IMR-90 (cell line): ENCODE results near the gene MGAT5. TPM values are rescaled to one million over a fixed set of nuclear protein-coding genes. Genes with fewer than 3 reads are reported as not detected.

Experiments
- ATAC-seq: fragments of 200-7000 bp; cut with Tn5 transposase; 2 replicates; pipeline ENCODE4 v1.9.1; 2020; ENCODE audit warnings: low read depth, mild to moderate bottlenecking, moderate library complexity
- BruUV-seq: library from RNA; stranded (reverse); fragments of 400-500 nt; replicated peaks from 2 replicates; lab custom pipeline; 2021; lab: Mats Ljungman, UMichigan
- CTCF ChIA-PET: fragments of 300-600 bp; formaldehyde crosslinking; extraction: SDS; loops from one replicate; lab custom pipeline; 2021; ENCODE audit warnings: antibody characterized with exemption; lab: Yijun Ruan, JAX
- POLR2A ChIA-PET: fragments of 300-600 bp; sonication (Branson Sonifier 250); formaldehyde crosslinking; loops from one replicate; lab custom pipeline; 2022; ENCODE audit warnings: antibody characterized with exemption; ENCODE audit not compliant: unreplicated experiment; lab: Charles Lee
- DNase-seq: peaks from one replicate; pipeline ENCODE4 v3.0.0; 2013
- H2AFZ ChIP-seq: replicated peaks from 2 replicates; pipeline ENCODE3; 2013; ENCODE audit warnings: low read length, mild to moderate bottlenecking; ENCODE audit not compliant: poor library complexity
- H2AK5ac ChIP-seq: 2 replicates; pipeline ENCODE4 v1.6.1; 2013; ENCODE audit warnings: low read depth, low read length, inconsistent platforms
- H2AK9ac ChIP-seq: replicated peaks from 2 replicates; pipeline ENCODE3; 2013; ENCODE audit warnings: mild to moderate bottlenecking, low read depth, low read length, moderate library complexity; ENCODE audit not compliant: poor library complexity
- H2BK120ac ChIP-seq: 2 replicates; pipeline ENCODE4 v1.6.1; 2013; ENCODE audit warnings: low read depth, low read length, inconsistent platforms
- H2BK15ac ChIP-seq: 3 replicates; pipeline ENCODE4 v1.6.1; 2013; ENCODE audit warnings: low read depth, low read length, inconsistent platforms
- H2BK20ac ChIP-seq: 2 replicates; pipeline ENCODE4 v1.6.1; 2013; ENCODE audit warnings: low read depth, mild to moderate bottlenecking, inconsistent platforms, low read length, moderate library complexity
- H2BK5ac ChIP-seq: 2 replicates; pipeline ENCODE4 v1.6.1; 2013; ENCODE audit warnings: mild to moderate bottlenecking, low read depth, low read length, inconsistent platforms; ENCODE audit not compliant: poor library complexity, severe bottlenecking
- H3K14ac ChIP-seq: replicated peaks from 2 replicates; pipeline ENCODE4 v1.6.1; 2013; ENCODE audit warnings: low read depth, low read length, inconsistent platforms
- H3K18ac ChIP-seq: 2 replicates; pipeline ENCODE4 v1.6.1; 2013; ENCODE audit warnings: low read depth, low read length, control low read depth
- H3K23ac ChIP-seq: 2 replicates; pipeline ENCODE4 v1.6.1; 2013; ENCODE audit warnings: low read depth, low read length, inconsistent platforms
- H3K27ac ChIP-seq: 2 replicates; pipeline ENCODE4 v1.5.1; 2013; ENCODE audit warnings: mild to moderate bottlenecking, control low read depth, low read length; ENCODE audit not compliant: insufficient read depth
- H3K27me3 ChIP-seq: 2 replicates; pipeline ENCODE4 v1.6.1; 2013; ENCODE audit warnings: low read length; ENCODE audit not compliant: control insufficient read depth, insufficient read depth
- H3K36me3 ChIP-seq: 2 replicates; pipeline ENCODE4 v1.6.1; 2013; ENCODE audit warnings: low read length, mixed read lengths; ENCODE audit not compliant: control insufficient read depth, insufficient read depth
- H3K4ac ChIP-seq: 2 replicates; pipeline ENCODE4 v1.6.1; 2013; ENCODE audit warnings: low read depth, low read length, inconsistent platforms
- H3K4me1 ChIP-seq: 2 replicates; pipeline ENCODE4 v1.6.1; 2013; ENCODE audit warnings: low read length, mixed read lengths; ENCODE audit not compliant: control insufficient read depth, insufficient read depth
- H3K4me2 ChIP-seq: 2 replicates; pipeline ENCODE4 v1.6.1; 2013; ENCODE audit warnings: low read depth, mild to moderate bottlenecking, control low read depth, low read length, moderate library complexity
- H3K4me3 ChIP-seq: 2 replicates; pipeline ENCODE4 v1.5.1; 2013; ENCODE audit warnings: low read depth, mild to moderate bottlenecking, control low read depth, low read length, moderate library complexity; ENCODE audit not compliant: insufficient read depth
- H3K56ac ChIP-seq: 2 replicates; pipeline ENCODE4 v1.6.1; 2013; ENCODE audit warnings: low read length, inconsistent platforms; ENCODE audit not compliant: insufficient read depth; ENCODE audit errors: extremely low read depth
- H3K79me1 ChIP-seq, 2 experiments: 2 replicates each; pipeline ENCODE4 v1.6.1; 2013; ENCODE audit warnings: low read length in 2 of 2, inconsistent platforms in 1 of 2, low read depth in 1 of 2
- H3K9ac ChIP-seq: 2 replicates; pipeline ENCODE4 v1.6.1; 2013; ENCODE audit warnings: low read depth, low read length, control low read depth
- H3K9me1 ChIP-seq: 2 replicates; pipeline ENCODE4 v1.6.1; 2013; ENCODE audit warnings: low read length, inconsistent platforms; ENCODE audit not compliant: insufficient read depth
- H3K9me3 ChIP-seq: 2 replicates; pipeline ENCODE4 v1.6.1; 2013; ENCODE audit warnings: low read length; ENCODE audit not compliant: control insufficient read depth, insufficient read depth
- H4K20me1 ChIP-seq: 2 replicates; pipeline ENCODE4 v1.6.1; 2013; ENCODE audit warnings: low read length, inconsistent platforms; ENCODE audit not compliant: insufficient read depth
- H4K5ac ChIP-seq: 2 replicates; pipeline ENCODE4 v1.6.1; 2013; ENCODE audit warnings: mild to moderate bottlenecking, low read depth, low read length, control low read depth
- H4K8ac ChIP-seq, 2 experiments: 2 replicates each; pipeline ENCODE4 v1.6.1; 2013; ENCODE audit warnings: low read depth in 2 of 2, low read length in 2 of 2, control low read depth in 1 of 2, inconsistent platforms in 1 of 2
- H4K91ac ChIP-seq: 2 replicates; pipeline ENCODE4 v1.6.1; 2013; ENCODE audit warnings: low read depth, low read length, inconsistent platforms; ENCODE audit not compliant: insufficient read depth
- CEBPB ChIP-seq: IDR thresholded peaks from 2 replicates; pipeline ENCODE4 v1.6.1; 2012; ENCODE audit warnings: low read depth, low read length, improper control_type of control experiment
- MXI1 ChIP-seq: IDR thresholded peaks from 2 replicates; pipeline ENCODE4 v1.6.1; 2012; ENCODE audit warnings: low read depth, mild to moderate bottlenecking, low read length, moderate library complexity, borderline replicate concordance
- NFE2L2 ChIP-seq: fragments of 150-350 bp; IDR thresholded peaks from 2 replicates; pipeline ENCODE4 v1.6.1; 2016; ENCODE audit warnings: low read depth, mild to moderate bottlenecking, low read length
- SMC3 ChIP-seq: fragments of 150-350 bp; IDR thresholded peaks from 2 replicates; pipeline ENCODE4 v1.6.1; 2016; ENCODE audit warnings: low read depth, mild to moderate bottlenecking, antibody characterized with exemption, low read length, moderate library complexity
- dilution Hi-C: fragments of 300-500 bp; cut with HindIII; formaldehyde crosslinking; loops from one replicate; pipeline ENCODE4 v1.14.3; 2018; ENCODE audit warnings: low sequenced_read_pairs; ENCODE audit not compliant: unreplicated experiment
- in situ Hi-C: fragments of 300-500 bp; cut with MboI; formaldehyde crosslinking; loops from 3 replicates; pipeline ENCODE4 v1.14.3; 2019; ENCODE audit warnings: low sequenced_read_pairs, inconsistent platforms, mixed read lengths
- intact Hi-C: fragments of 100-400 bp; cut with micrococcal nuclease; formaldehyde crosslinking; loops from 2 replicates; pipeline ENCODE4 v1.10.0; 2022
- polyA plus RNA-seq, 3 experiments: library from polyadenylated mRNA; depleted of rRNA; stranded (reverse); fragments of >200 nt; gene quantifications; 2 replicates each; pipeline ENCODE4 v1.2.3, GENCODE V29; 2012; ENCODE audit warnings: low replicate concordance in 1 of 3
- total RNA-seq: library from RNA; depleted of rRNA; stranded (reverse); fragments of >200 nt; gene quantifications from 2 replicates; pipeline ENCODE4 v1.2.3, GENCODE V29; 2012
- TF ChIP-seq, protein P1 (sequence below): fragments of 150-350 bp; IDR thresholded peaks from 2 replicates; pipeline ENCODE4 v1.6.1; 2016; ENCODE audit warnings: low read depth, mild to moderate bottlenecking, low read length, moderate library complexity, borderline replicate concordance
- TF ChIP-seq, protein P2 (sequence below): fragments of 150-350 bp; IDR thresholded peaks from 2 replicates; pipeline ENCODE4 v1.6.1; 2017; ENCODE audit warnings: mild to moderate bottlenecking, antibody characterized with exemption, low read length, low read depth

MGAT5 gene
- total and polyA plus RNA-seq, 2 of the 4 experiments (the other 2 are of a cell fraction): 22.9 to 59.9 TPM

DNA sequence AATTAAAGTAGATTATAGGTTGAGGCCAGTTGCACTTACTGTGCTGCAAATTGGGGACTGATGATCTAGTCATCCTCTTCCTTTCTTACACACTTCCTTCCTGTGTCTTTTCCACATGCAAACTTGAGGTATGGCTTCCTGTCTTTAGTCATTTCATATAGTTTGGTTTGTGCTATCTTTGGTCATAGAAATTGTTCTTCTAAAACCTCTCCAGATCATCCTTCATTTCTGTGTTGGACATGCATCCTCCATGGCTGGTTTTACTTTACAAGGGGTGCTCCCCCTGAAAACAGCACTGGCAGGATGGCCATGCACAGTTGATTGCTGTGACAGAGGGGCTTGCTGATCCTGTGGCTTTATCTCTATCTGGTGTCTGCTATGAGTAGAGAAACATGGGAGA lies 36.5 kb downstream of the MGAT5 start:
- no peaks in the 10 kb centered on the region for H3K27me3 ChIP-seq
- BruUV-seq: no TSS peak
- no peak overlapping the region for H3K23ac ChIP-seq
- H2AFZ ChIP-seq: no peak overlapping the region
- H3K9ac ChIP-seq: no peak overlapping the region
- H3K4me2 ChIP-seq: no peak overlapping the region
- H2BK5ac ChIP-seq: no peak overlapping the region
- H2BK15ac ChIP-seq: no peak overlapping the region
- H3K79me1 ChIP-seq: peaks cover 21 to 63% of the 10 kb centered on the region in 2 experiments
- no peaks in the 10 kb centered on the region for H3K9me3 ChIP-seq
- no peak overlapping the region for H3K4ac ChIP-seq
- no peak overlapping the region for H3K4me3 ChIP-seq
- no peak overlapping the region for H3K18ac ChIP-seq
- no peak overlapping the region; the same call in 1 of the 2 replicates for H2AK5ac ChIP-seq
- H2BK120ac ChIP-seq: no peak overlapping the region
- H3K4me1 ChIP-seq: peaks cover 5% of the 10 kb centered on the region
- intact Hi-C loops: no loop called here
- peaks cover 11% of the 10 kb centered on the region for H3K36me3 ChIP-seq
- in situ Hi-C loops: no loop called here
- H3K14ac ChIP-seq: 0 out of 2 replicates have a peak overlapping the region, but pooled peaks have one; percentile 7
- H3K9me1 ChIP-seq: peaks cover 23% of the 10 kb centered on the region
- ATAC-seq (no peak), DNase-seq (no peak)
- dilution Hi-C loops: no loop called here
- no peak overlapping the region for H4K8ac ChIP-seq
- H3K56ac ChIP-seq: no peak overlapping the region
- peaks cover 22% of the 10 kb centered on the region; the same call in 1 of the 2 replicates for H4K20me1 ChIP-seq
- H2AK9ac ChIP-seq: no peak overlapping the region
- H4K91ac ChIP-seq: no peak overlapping the region
- H2BK20ac ChIP-seq: no peak overlapping the region
- H4K5ac ChIP-seq: no peak overlapping the region
- TF ChIP-seq NFE2L2 (no peak), CEBPB (no peak), MXI1 (no peak), SMC3 (no peak)
- TF ChIP-seq, protein P1, sequence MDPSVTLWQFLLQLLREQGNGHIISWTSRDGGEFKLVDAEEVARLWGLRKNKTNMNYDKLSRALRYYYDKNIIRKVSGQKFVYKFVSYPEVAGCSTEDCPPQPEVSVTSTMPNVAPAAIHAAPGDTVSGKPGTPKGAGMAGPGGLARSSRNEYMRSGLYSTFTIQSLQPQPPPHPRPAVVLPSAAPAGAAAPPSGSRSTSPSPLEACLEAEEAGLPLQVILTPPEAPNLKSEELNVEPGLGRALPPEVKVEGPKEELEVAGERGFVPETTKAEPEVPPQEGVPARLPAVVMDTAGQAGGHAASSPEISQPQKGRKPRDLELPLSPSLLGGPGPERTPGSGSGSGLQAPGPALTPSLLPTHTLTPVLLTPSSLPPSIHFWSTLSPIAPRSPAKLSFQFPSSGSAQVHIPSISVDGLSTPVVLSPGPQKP: no peak
- TF ChIP-seq, protein P2, sequence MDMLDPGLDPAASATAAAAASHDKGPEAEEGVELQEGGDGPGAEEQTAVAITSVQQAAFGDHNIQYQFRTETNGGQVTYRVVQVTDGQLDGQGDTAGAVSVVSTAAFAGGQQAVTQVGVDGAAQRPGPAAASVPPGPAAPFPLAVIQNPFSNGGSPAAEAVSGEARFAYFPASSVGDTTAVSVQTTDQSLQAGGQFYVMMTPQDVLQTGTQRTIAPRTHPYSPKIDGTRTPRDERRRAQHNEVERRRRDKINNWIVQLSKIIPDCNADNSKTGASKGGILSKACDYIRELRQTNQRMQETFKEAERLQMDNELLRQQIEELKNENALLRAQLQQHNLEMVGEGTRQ: no peak
- H3K27ac ChIP-seq: no peak overlapping the region
- ChIA-PET POLR2A (no interaction called here), CTCF (no interaction called here)
